HEK293 (cell line): ENCODE measurements around the gene ATP6V1A.

Source experiments
- GLIS2 ChIP-seq: fragments of 450-650 bp; formaldehyde crosslinking; IDR thresholded peaks from 2 replicates; pipeline ENCODE4 v1.5.1; 2016; ENCODE audit warnings: missing biosample characterization, missing genetic modification characterization
- ZNF221 ChIP-seq: fragments of 450-650 bp; formaldehyde crosslinking; IDR thresholded peaks from 2 replicates; pipeline ENCODE4 v1.5.1; 2017; ENCODE audit warnings: missing biosample characterization, missing genetic modification characterization, borderline replicate concordance
- ZNF362 ChIP-seq: fragments of 450-650 bp; formaldehyde crosslinking; IDR thresholded peaks from 2 replicates; pipeline ENCODE4 v1.5.1; 2016; ENCODE audit warnings: missing biosample characterization, missing genetic modification characterization
- ZNF449 ChIP-seq: fragments of 450-650 bp; formaldehyde crosslinking; IDR thresholded peaks from 2 replicates; pipeline ENCODE4 v1.5.1; 2017; ENCODE audit warnings: missing biosample characterization, mild to moderate bottlenecking, missing genetic modification characterization, moderate library complexity
- ZNF610 ChIP-seq: fragments of 450-650 bp; formaldehyde crosslinking; IDR thresholded peaks from 2 replicates; pipeline ENCODE4 v1.5.1; 2016; ENCODE audit warnings: missing biosample characterization, missing genetic modification characterization, borderline replicate concordance

- no peak for TF ChIP-seq ZNF362 (tag by site-specific recombination)
- no peak for TF ChIP-seq ZNF221 (tag by site-specific recombination)
- TF ChIP-seq ZNF610 (tag by site-specific recombination) = no peak
- no peak for TF ChIP-seq GLIS2 (tag by site-specific recombination)
- no peak for TF ChIP-seq ZNF449
Measured at GRCh38 chr3:113753376-113753985, 6.6 kb downstream of the ATP6V1A start.
